NCI-H2029 (cell line): ENCODE results near the gene CAMKMT.
A peak's percentile ranks its signal among the peaks of the same experiment; 100 is the strongest.

ENCODE experiments used
- DNase-seq: peaks from one replicate; lab custom pipeline; 2025; lab: John Stamatoyannopoulos, UW

Gene CAMKMT

GRCh38 chr2:44691174-44691785 is 329.5 kb downstream of the CAMKMT start:
- no peak for DNase-seq

GRCh38 chr2:44692821-44693220 is 331.1 kb downstream of the CAMKMT start:
- DNase-seq = no peak

GRCh38 chr2:44700824-44701223 is 339.1 kb downstream of the CAMKMT start:
- no peak for DNase-seq

GRCh38 chr2:44705356-44705755 is 343.6 kb downstream of the CAMKMT start:
- DNase-seq = no peak

GRCh38 chr2:44705876-44706480 is 344.2 kb downstream of the CAMKMT start:
- DNase-seq = no peak

- no peak for DNase-seq
Observed at GRCh38 chr2:44706681-44707553, 345.2 kb downstream of the CAMKMT start.

GRCh38 chr2:44707945-44708660 is 346.4 kb downstream of the CAMKMT start:
- DNase-seq = peak; percentile 36

- no peak for DNase-seq
Observed at GRCh38 chr2:44708661-44709000, 346.9 kb downstream of the CAMKMT start.

- no peak for DNase-seq
Observed at GRCh38 chr2:44713170-44713569, 351.4 kb downstream of the CAMKMT start.

GRCh38 chr2:44715671-44716081 is 353.9 kb downstream of the CAMKMT start:
- DNase-seq = no peak

GRCh38 chr2:44716131-44716530 is 354.4 kb downstream of the CAMKMT start:
- no peak for DNase-seq

- no peak for DNase-seq
Observed at GRCh38 chr2:44718431-44718830, 356.7 kb downstream of the CAMKMT start.

GRCh38 chr2:44719562-44719961 is 357.8 kb downstream of the CAMKMT start:
- DNase-seq = no peak

- DNase-seq = no peak
Observed at GRCh38 chr2:44722026-44722625, 360.4 kb downstream of the CAMKMT start.

GRCh38 chr2:44723921-44724320 is 362.2 kb downstream of the CAMKMT start:
- DNase-seq = no peak

- no peak for DNase-seq
Observed at GRCh38 chr2:44730593-44730992, 368.8 kb downstream of the CAMKMT start.

GRCh38 chr2:44731505-44731904 is 369.8 kb downstream of the CAMKMT start:
- DNase-seq = no peak

GRCh38 chr2:44736270-44736942 is 374.7 kb downstream of the CAMKMT start:
- no peak for DNase-seq

GRCh38 chr2:44740678-44741077 is 378.9 kb downstream of the CAMKMT start:
- DNase-seq = peak; percentile 43

GRCh38 chr2:44741507-44741906 is 379.8 kb downstream of the CAMKMT start:
- no peak for DNase-seq

GRCh38 chr2:44742057-44742456 is 380.3 kb downstream of the CAMKMT start:
- no peak for DNase-seq

GRCh38 chr2:44743473-44743872 is 381.7 kb downstream of the CAMKMT start:
- no peak for DNase-seq
